HepG2 (cell line): ENCODE data around the gene BIRC7. TPM values are rescaled to one million over a fixed set of nuclear protein-coding genes. Genes with fewer than 3 reads are reported as not detected.

Source experiments
- DPF2 ChIP-seq: sonication (generic); formaldehyde crosslinking; IDR thresholded peaks from 2 replicates; pipeline ENCODE4 v1.4.0; 2020; ENCODE audit warnings: mild to moderate bottlenecking, low read depth, missing genetic modification reagents, borderline replicate concordance
- ELF1 ChIP-seq: sonication (generic); formaldehyde crosslinking; IDR thresholded peaks from 2 replicates; pipeline ENCODE4 v1.4.0; 2020; ENCODE audit warnings: missing genetic modification reagents
- ETV5 ChIP-seq: IDR thresholded peaks from 2 replicates; pipeline ENCODE4 v1.6.1; 2018; ENCODE audit warnings: missing biosample characterization, missing genetic modification reagents, inconsistent platforms, borderline replicate concordance
- HMGA1 ChIP-seq: sonication (generic); formaldehyde crosslinking; conservative IDR thresholded peaks from 2 replicates; pipeline ENCODE4 v1.4.0; 2020; ENCODE audit warnings: missing genetic modification reagents
- KAT7 ChIP-seq: IDR thresholded peaks from 2 replicates; pipeline ENCODE4 v1.6.1; 2018; ENCODE audit warnings: borderline replicate concordance, missing compliant biosample characterization
- NR3C1 ChIP-seq: sonication (generic); formaldehyde crosslinking; IDR thresholded peaks from 2 replicates; pipeline ENCODE4 v1.4.0; 2020; ENCODE audit warnings: missing genetic modification reagents
- POLR2AphosphoS5 ChIP-seq: IDR thresholded peaks from 2 replicates; pipeline ENCODE4 v1.6.1; 2012; ENCODE audit warnings: low read depth, low read length
- POLR2G ChIP-seq: fragments of 200-400 bp; formaldehyde crosslinking; IDR thresholded peaks from 2 replicates; pipeline ENCODE4 v1.6.1; 2018; ENCODE audit warnings: mild to moderate bottlenecking, low read depth, low read length, moderate library complexity
- SATB2 ChIP-seq: sonication (generic); formaldehyde crosslinking; IDR thresholded peaks from 2 replicates; pipeline ENCODE4 v1.5.0; 2020; ENCODE audit warnings: missing genetic modification reagents
- SMAD9 ChIP-seq: sonication (generic); formaldehyde crosslinking; IDR thresholded peaks from 2 replicates; pipeline ENCODE4 v1.5.1; 2020; ENCODE audit warnings: mild to moderate bottlenecking, missing genetic modification reagents
- TMF1 ChIP-seq: sonication (generic); formaldehyde crosslinking; IDR thresholded peaks from 2 replicates; pipeline ENCODE4 v1.8.1; 2022; ENCODE audit warnings: low read depth, missing genetic modification reagents
- ZBTB44 ChIP-seq: sonication (generic); formaldehyde crosslinking; IDR thresholded peaks from 2 replicates; pipeline ENCODE4 v1.4.0; 2020; ENCODE audit warnings: missing genetic modification reagents
- ZNF232 ChIP-seq: sonication (generic); formaldehyde crosslinking; IDR thresholded peaks from 2 replicates; pipeline ENCODE4 v1.4.0; 2020; ENCODE audit warnings: missing genetic modification reagents, borderline replicate concordance
- ZNF354B ChIP-seq: sonication (generic); formaldehyde crosslinking; IDR thresholded peaks from 2 replicates; pipeline ENCODE4 v1.8.0; 2022; ENCODE audit warnings: mild to moderate bottlenecking, missing genetic modification reagents
- ZNF496 ChIP-seq: sonication (generic); formaldehyde crosslinking; IDR thresholded peaks from 2 replicates; pipeline ENCODE4 v1.8.1; 2023; ENCODE audit warnings: mild to moderate bottlenecking, moderate library complexity, missing genetic modification reagents; ENCODE audit not compliant: insufficient replicate concordance
- ZNF563 ChIP-seq: sonication (generic); formaldehyde crosslinking; IDR thresholded peaks from 2 replicates; pipeline ENCODE4 v1.8.0; 2022; ENCODE audit warnings: mild to moderate bottlenecking, moderate library complexity, missing genetic modification reagents
- ZNF567 ChIP-seq: sonication (generic); formaldehyde crosslinking; IDR thresholded peaks from 2 replicates; pipeline ENCODE4 v1.8.1; 2023; ENCODE audit warnings: mild to moderate bottlenecking, missing genetic modification reagents, borderline replicate concordance
- ZNF788 ChIP-seq: sonication (generic); formaldehyde crosslinking; IDR thresholded peaks from 2 replicates; pipeline ENCODE4 v1.5.0; 2020; ENCODE audit warnings: mild to moderate bottlenecking, missing genetic modification reagents, borderline replicate concordance
- ZSCAN5A ChIP-seq: sonication (generic); formaldehyde crosslinking; IDR thresholded peaks from 2 replicates; pipeline ENCODE4 v1.8.0; 2022; ENCODE audit warnings: mild to moderate bottlenecking, missing genetic modification reagents, borderline replicate concordance
- polyA plus RNA-seq, 8 experiments: library from polyadenylated mRNA; depleted of rRNA in 3 of 8; stranded (reverse) in 7 of 8; unstranded in 1 of 8; fragments of >200 nt; fragmentation: Illumina TruSeq in 4 of 8; extraction: Trizol in 4 of 8; gene quantifications; 2 replicates each; pipeline versions ENCODE4 v1.2.1 to v1.2.3, GENCODE V29; 2011 to 2016; ENCODE audit warnings: low read depth in 4 of 8, missing spikeins in 1 of 8, mixed read lengths in 1 of 8; ENCODE audit not compliant: insufficient read depth in 1 of 8
- total RNA-seq, 5 experiments: library from RNA; depleted of rRNA; stranded (reverse); fragments of >200 nt; fragmentation: Illumina TruSeq; extraction: Trizol; gene quantifications; 2 replicates each; pipeline ENCODE4 v1.2.3, GENCODE V29; 2016; ENCODE audit warnings: low read depth in 1 of 5
- TF ChIP-seq, protein P1 (sequence below): sonication (generic); formaldehyde crosslinking; IDR thresholded peaks from 2 replicates; pipeline ENCODE4 v1.4.0; 2020; ENCODE audit warnings: missing genetic modification reagents, borderline replicate concordance
- TF ChIP-seq, protein P2 (sequence below): sonication (generic); formaldehyde crosslinking; IDR thresholded peaks from 2 replicates; pipeline ENCODE4 v1.4.0; 2020; ENCODE audit warnings: mild to moderate bottlenecking, missing genetic modification reagents

The BIRC7 gene
- total and polyA plus RNA-seq, 2 of the 13 experiments (the other 11 are each of a cell fraction or from before 2014, with no cell fraction given), result 0.27 to 5.1 TPM

GRCh38 chr20:63215101-63216040 is 20.3 kb upstream of the BIRC7 start (continued):
- TF ChIP-seq ELF1, result 0 out of 2 replicates have a peak, but pooled peaks have one; percentile 5
- peak; percentile 32; the same call in 1 of the 2 replicates for TF ChIP-seq ZNF232 (CRISPR knock-in tag)
- TF ChIP-seq, protein P1, sequence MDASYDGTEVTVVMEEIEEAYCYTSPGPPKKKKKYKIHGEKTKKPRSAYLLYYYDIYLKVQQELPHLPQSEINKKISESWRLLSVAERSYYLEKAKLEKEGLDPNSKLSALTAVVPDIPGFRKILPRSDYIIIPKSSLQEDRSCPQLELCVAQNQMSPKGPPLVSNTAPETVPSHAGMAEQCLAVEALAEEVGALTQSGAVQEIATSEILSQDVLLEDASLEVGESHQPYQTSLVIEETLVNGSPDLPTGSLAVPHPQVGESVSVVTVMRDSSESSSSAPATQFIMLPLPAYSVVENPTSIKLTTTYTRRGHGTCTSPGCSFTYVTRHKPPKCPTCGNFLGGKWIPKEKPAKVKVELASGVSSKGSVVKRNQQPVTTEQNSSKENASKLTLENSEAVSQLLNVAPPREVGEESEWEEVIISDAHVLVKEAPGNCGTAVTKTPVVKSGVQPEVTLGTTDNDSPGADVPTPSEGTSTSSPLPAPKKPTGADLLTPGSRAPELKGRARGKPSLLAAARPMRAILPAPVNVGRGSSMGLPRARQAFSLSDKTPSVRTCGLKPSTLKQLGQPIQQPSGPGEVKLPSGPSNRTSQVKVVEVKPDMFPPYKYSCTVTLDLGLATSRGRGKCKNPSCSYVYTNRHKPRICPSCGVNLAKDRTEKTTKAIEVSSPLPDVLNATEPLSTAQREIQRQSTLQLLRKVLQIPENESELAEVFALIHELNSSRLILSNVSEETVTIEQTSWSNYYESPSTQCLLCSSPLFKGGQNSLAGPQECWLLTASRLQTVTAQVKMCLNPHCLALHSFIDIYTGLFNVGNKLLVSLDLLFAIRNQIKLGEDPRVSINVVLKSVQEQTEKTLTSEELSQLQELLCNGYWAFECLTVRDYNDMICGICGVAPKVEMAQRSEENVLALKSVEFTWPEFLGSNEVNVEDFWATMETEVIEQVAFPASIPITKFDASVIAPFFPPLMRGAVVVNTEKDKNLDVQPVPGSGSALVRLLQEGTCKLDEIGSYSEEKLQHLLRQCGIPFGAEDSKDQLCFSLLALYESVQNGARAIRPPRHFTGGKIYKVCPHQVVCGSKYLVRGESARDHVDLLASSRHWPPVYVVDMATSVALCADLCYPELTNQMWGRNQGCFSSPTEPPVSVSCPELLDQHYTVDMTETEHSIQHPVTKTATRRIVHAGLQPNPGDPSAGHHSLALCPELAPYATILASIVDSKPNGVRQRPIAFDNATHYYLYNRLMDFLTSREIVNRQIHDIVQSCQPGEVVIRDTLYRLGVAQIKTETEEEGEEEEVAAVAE (CRISPR knock-in tag), result 0 out of 2 replicates have a peak, but pooled peaks have one; percentile 53
- TF ChIP-seq ZSCAN5A, result no peak
- TF ChIP-seq ZNF788 (CRISPR knock-in tag), result peak; percentile 67; the same call in 1 of the 2 replicates
- no peak for TF ChIP-seq ZBTB44 (CRISPR knock-in tag)
- no peak for TF ChIP-seq KAT7 (CRISPR knock-in tag)
- no peak; the same call in 1 of the 2 replicates for TF ChIP-seq ZNF563 (CRISPR knock-in tag)
- no peak for TF ChIP-seq ZNF496 (CRISPR knock-in tag)
- TF ChIP-seq POLR2G, result peak; percentile 58
- TF ChIP-seq SMAD9 (CRISPR knock-in tag), result no peak
- no peak for TF ChIP-seq HMGA1 (CRISPR knock-in tag)
- TF ChIP-seq POLR2AphosphoS5, result no peak
- TF ChIP-seq TMF1 (CRISPR knock-in tag), result no peak; the same call in 1 of the 2 replicates
- no peak for TF ChIP-seq DPF2 (CRISPR knock-in tag)
- 0 out of 2 replicates have a peak, but pooled peaks have one; percentile 62 for TF ChIP-seq ZNF567 (CRISPR knock-in tag)
- TF ChIP-seq, protein P2, sequence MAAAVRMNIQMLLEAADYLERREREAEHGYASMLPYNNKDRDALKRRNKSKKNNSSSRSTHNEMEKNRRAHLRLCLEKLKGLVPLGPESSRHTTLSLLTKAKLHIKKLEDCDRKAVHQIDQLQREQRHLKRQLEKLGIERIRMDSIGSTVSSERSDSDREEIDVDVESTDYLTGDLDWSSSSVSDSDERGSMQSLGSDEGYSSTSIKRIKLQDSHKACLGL (CRISPR knock-in tag), result no peak
- no peak for TF ChIP-seq NR3C1 (CRISPR knock-in tag)
- TF ChIP-seq SATB2 (CRISPR knock-in tag), result 0 out of 2 replicates have a peak, but pooled peaks have one; percentile 19
- peak; percentile 63; the same call in 1 of the 2 replicates for TF ChIP-seq ZNF354B
- no peak for TF ChIP-seq ETV5 (CRISPR knock-in tag)
